Naive thymus-derived CD4-positive, alpha-beta T cell (primary cell): ENCODE data around the gene NKX1-2. TPM values are rescaled to one million over a fixed set of nuclear protein-coding genes. Genes with fewer than 3 reads are reported as not detected.
"Not testable (repeated sequence)": the region's sequence is repeated elsewhere in the genome, so short reads cannot be mapped to it uniquely, and the experiment has no call there.

ENCODE experiments used
- ATAC-seq: fragments of 150-1000 bp; cut with Tn5 transposase; 2 replicates; pipeline ENCODE4 v1.10.0; 2021; ENCODE audit warnings: mild to moderate bottlenecking, moderate library complexity
- CTCF ChIA-PET: fragments of 350-600 bp; sonication (Branson Sonifier 250); formaldehyde crosslinking; loops from one replicate; lab custom pipeline; 2021; ENCODE audit warnings: antibody characterized with exemption; lab: Charles Lee
- POLR2A ChIA-PET: fragments of 350-600 bp; sonication (Branson Sonifier 250); formaldehyde crosslinking; loops from one replicate; lab custom pipeline; 2021; ENCODE audit warnings: antibody characterized with exemption, inconsistent platforms; lab: Charles Lee
- DNase-seq, 9 donors: peaks; one replicate each; pipeline versions ENCODE4 v3.0.0 to v3.0.0-alpha.2; 2020 to 2022; ENCODE audit warnings: mixed read lengths in 1 of 9
- H3K27ac ChIP-seq: one replicate; pipeline ENCODE4 v1.7.0; 2013; ENCODE audit warnings: mild to moderate bottlenecking, low read depth, low read length, moderate library complexity
- H3K27me3 ChIP-seq, 2 donors: one replicate each; pipeline ENCODE4 v1.7.0; 2013; ENCODE audit warnings: low read length in 2 of 2, mild to moderate bottlenecking in 2 of 2, moderate library complexity in 2 of 2; ENCODE audit not compliant: control insufficient read depth in 2 of 2, insufficient read depth in 2 of 2
- H3K36me3 ChIP-seq, 3 experiments: 1 replicate in 2 of 3; 2 replicates in 1 of 3; pipeline ENCODE4 v1.7.0; 2013; ENCODE audit warnings: low read length in 3 of 3, mild to moderate bottlenecking in 3 of 3, moderate library complexity in 1 of 3; ENCODE audit not compliant: insufficient read depth in 3 of 3, control insufficient read depth in 2 of 3
- H3K4me1 ChIP-seq, 2 donors: one replicate each; pipeline ENCODE4 v1.7.0; 2013; ENCODE audit warnings: low read length in 2 of 2, mild to moderate bottlenecking in 2 of 2, moderate library complexity in 1 of 2; ENCODE audit not compliant: control insufficient read depth in 2 of 2, insufficient read depth in 2 of 2
- H3K4me3 ChIP-seq: 2 replicates; pipeline ENCODE4 v1.7.0; 2013; ENCODE audit warnings: mild to moderate bottlenecking, low read length
- H3K9me3 ChIP-seq, 3 experiments: 1 replicate in 2 of 3; 2 replicates in 1 of 3; pipeline ENCODE4 v1.7.0; 2013; ENCODE audit warnings: low read length in 3 of 3; ENCODE audit not compliant: control insufficient read depth in 2 of 3
- H3K27ac Mint-ChIP-seq, 9 donors: one replicate each; pipeline ENCODE4 v1.8.0; 2020 to 2022; ENCODE audit warnings: mixed read lengths in 9 of 9, mild to moderate bottlenecking in 8 of 9, moderate library complexity in 5 of 9, inconsistent platforms in 2 of 9
- H3K27me3 Mint-ChIP-seq, 5 donors: one replicate each; pipeline ENCODE4 v1.8.0; 2021 to 2022; ENCODE audit warnings: mixed read lengths in 5 of 5, mild to moderate bottlenecking in 1 of 5
- H3K36me3 Mint-ChIP-seq, 5 donors: one replicate each; pipeline ENCODE4 v1.8.0; 2020 to 2022; ENCODE audit warnings: mixed read lengths in 5 of 5, mild to moderate bottlenecking in 3 of 5, inconsistent platforms in 1 of 5
- H3K4me1 Mint-ChIP-seq, 7 donors: one replicate each; pipeline ENCODE4 v1.8.0; 2020 to 2022; ENCODE audit warnings: mixed read lengths in 7 of 7, mild to moderate bottlenecking in 3 of 7, inconsistent platforms in 1 of 7
- H3K4me3 Mint-ChIP-seq, 10 donors: one replicate each; pipeline ENCODE4 v1.8.0; 2020 to 2022; ENCODE audit warnings: mild to moderate bottlenecking in 10 of 10, mixed read lengths in 10 of 10, moderate library complexity in 6 of 10, inconsistent platforms in 2 of 10
- H3K9me3 Mint-ChIP-seq, 11 donors: one replicate each; pipeline ENCODE4 v1.8.0; 2020 to 2022; ENCODE audit warnings: mixed read lengths in 11 of 11, mild to moderate bottlenecking in 4 of 11, inconsistent platforms in 1 of 11, moderate library complexity in 1 of 11
- intact Hi-C, 2 donors: fragments of 100-400 bp; cut with micrococcal nuclease; formaldehyde crosslinking; loops; one replicate each; pipeline ENCODE4 v1.15.1; 2023
- polyA plus RNA-seq, 2 donors: library from polyadenylated mRNA; unstranded; fragments of 300-500 nt; fragmentation: Illumina TruSeq; gene quantifications; one replicate each; pipeline ENCODE4 v1.2.3, GENCODE V29; 2021
- total RNA-seq, 6 experiments: library from RNA in 5 of 6; stranded (reverse) in 5 of 6; gene quantifications; 1 replicate in 5 of 6; 2 replicates in 1 of 6; pipeline ENCODE4 v1.2.3 and lab custom pipeline; 2021 to 2026

NKX1-2 gene
- total and polyA plus RNA-seq, 7 experiments from 2014 or later, result not detected

GRCh38 chr10:124441694-124442093, 8.1 kb downstream of the NKX1-2 start:
- DNase-seq, H3K27me3 ChIP-seq, CTCF ChIA-PET, H3K36me3 ChIP-seq, H3K4me3 Mint-ChIP-seq, H3K9me3 Mint-ChIP-seq, H3K4me1 ChIP-seq, H3K4me3 ChIP-seq, POLR2A ChIA-PET, H3K36me3 Mint-ChIP-seq, H3K4me1 Mint-ChIP-seq, H3K27ac ChIP-seq, ATAC-seq, H3K27ac Mint-ChIP-seq, H3K9me3 ChIP-seq: not testable (repeated sequence)
- intact Hi-C loops, result loop anchor here in 1 of 2 donors (10.0 kb wide), 1 partner anchor 723 kb away; the partner anchor contains the start of gene CTBP2
- H3K27me3 Mint-ChIP-seq, result peaks cover 24 to 40% (median 34%) of the 10 kb centered on the region in 5 donors

- no peaks in the 10 kb centered on the region for H3K9me3 ChIP-seq
- no peaks in the 10 kb centered on the region for H3K36me3 ChIP-seq
- CTCF ChIA-PET, result no interaction called here
- peak; percentile 20 for ATAC-seq
- no peak overlapping the region for H3K27ac Mint-ChIP-seq
- intact Hi-C loops, result no loop called here
- POLR2A ChIA-PET, result no interaction called here
- no peaks in the 10 kb centered on the region for H3K4me1 ChIP-seq
- no peaks in the 10 kb centered on the region for H3K27me3 ChIP-seq
- H3K4me1 Mint-ChIP-seq, result no peaks in the 10 kb centered on the region
- DNase-seq, result no peak
- H3K4me3 ChIP-seq, result no peak overlapping the region
- H3K36me3 Mint-ChIP-seq, result no peaks in the 10 kb centered on the region
- H3K4me3 Mint-ChIP-seq, result no peak overlapping the region
- H3K27ac ChIP-seq, result no peak overlapping the region
- peaks cover 0 to 5% (median 3%) of the 10 kb centered on the region in 5 donors for H3K27me3 Mint-ChIP-seq
- H3K9me3 Mint-ChIP-seq, result no peaks in the 10 kb centered on the region
Measured at GRCh38 chr10:124436191-124436638, 13.6 kb downstream of the NKX1-2 start.

- H3K36me3 Mint-ChIP-seq, H3K27me3 ChIP-seq, intact Hi-C loops, H3K27ac Mint-ChIP-seq, H3K4me3 ChIP-seq, DNase-seq, H3K27ac ChIP-seq, CTCF ChIA-PET, H3K4me1 Mint-ChIP-seq, ATAC-seq, H3K4me1 ChIP-seq, H3K27me3 Mint-ChIP-seq, POLR2A ChIA-PET, H3K4me3 Mint-ChIP-seq, H3K9me3 Mint-ChIP-seq, H3K36me3 ChIP-seq, H3K9me3 ChIP-seq: not testable (repeated sequence)
Measured at GRCh38 chr10:124435683-124436082, 14.2 kb downstream of the NKX1-2 start.

- ChIA-PET CTCF (no interaction called here), POLR2A (interaction anchor here (0.7 kb wide), 1 partner anchor 565 kb away, joined by 3 read pairs; no protein-coding TSS in a partner anchor)
- Mint-ChIP-seq H3K27me3 (peaks cover 0 to 12% (median 7%) of the 10 kb centered on the region in 5 donors), H3K36me3 (no peaks in the 10 kb centered on the region), H3K4me1 (no peaks in the 10 kb centered on the region), H3K9me3 (no peaks in the 10 kb centered on the region), H3K4me3 (no peak overlapping the region), H3K27ac (no peak overlapping the region)
- Histone ChIP-seq H3K27me3 (no peaks in the 10 kb centered on the region), H3K27ac (no peak overlapping the region), H3K4me1 (no peaks in the 10 kb centered on the region), H3K36me3 (no peaks in the 10 kb centered on the region), H3K4me3 (no peak overlapping the region), H3K9me3 (no peaks in the 10 kb centered on the region)
- DNase-seq, result no peak
- intact Hi-C loops, result no loop called here
- no peak for ATAC-seq
Measured at GRCh38 chr10:124433461-124433860, 16.4 kb downstream of the NKX1-2 start.

- no peaks in the 10 kb centered on the region for H3K9me3 Mint-ChIP-seq
- no peaks in the 10 kb centered on the region for H3K36me3 Mint-ChIP-seq
- H3K4me1 Mint-ChIP-seq, result no peaks in the 10 kb centered on the region
- Histone ChIP-seq H3K4me1 (no peaks in the 10 kb centered on the region), H3K4me3 (no peak overlapping the region), H3K9me3 (no peaks in the 10 kb centered on the region), H3K36me3 (no peaks in the 10 kb centered on the region), H3K27ac (no peak overlapping the region), H3K27me3 (no peaks in the 10 kb centered on the region)
- no peak overlapping the region for H3K27ac Mint-ChIP-seq
- ATAC-seq (no peak), DNase-seq (no peak)
- POLR2A ChIA-PET, result no interaction called here
- intact Hi-C loops, result no loop called here
- H3K27me3 Mint-ChIP-seq, result peaks cover 0 to 23% (median 7%) of the 10 kb centered on the region in 5 donors
- CTCF ChIA-PET, result no interaction called here
- H3K4me3 Mint-ChIP-seq, result no peak overlapping the region
Measured at GRCh38 chr10:124430077-124430476, 19.8 kb downstream of the NKX1-2 start.

GRCh38 chr10:124429576-124429975, 20.3 kb downstream of the NKX1-2 start:
- Mint-ChIP-seq H3K27me3 (peaks cover 0 to 23% (median 7%) of the 10 kb centered on the region in 5 donors), H3K4me1 (no peaks in the 10 kb centered on the region), H3K36me3 (no peaks in the 10 kb centered on the region), H3K4me3 (no peak overlapping the region), H3K9me3 (no peaks in the 10 kb centered on the region), H3K27ac (no peak overlapping the region)
- no peak overlapping the region for H3K4me3 ChIP-seq
- ChIA-PET POLR2A (no interaction called here), CTCF (no interaction called here)
- H3K4me1 ChIP-seq, result no peaks in the 10 kb centered on the region
- H3K27me3 ChIP-seq, result no peaks in the 10 kb centered on the region
- DNase-seq, result no peak
- intact Hi-C loops, result no loop called here
- H3K9me3 ChIP-seq, result no peaks in the 10 kb centered on the region
- no peaks in the 10 kb centered on the region for H3K36me3 ChIP-seq
- ATAC-seq, result no peak
- no peak overlapping the region for H3K27ac ChIP-seq

- H3K4me1 Mint-ChIP-seq, result no peaks in the 10 kb centered on the region
- no peak overlapping the region for H3K4me3 ChIP-seq
- CTCF ChIA-PET, result interaction anchor here (0.6 kb wide), 1 partner anchor 450 kb away, joined by 3 read pairs; no protein-coding TSS in a partner anchor
- H3K27ac ChIP-seq, result no peak overlapping the region
- H3K27me3 Mint-ChIP-seq, result peaks cover 5 to 29% (median 7%) of the 10 kb centered on the region in 5 donors
- no peaks in the 10 kb centered on the region for H3K36me3 Mint-ChIP-seq
- POLR2A ChIA-PET, result interaction anchor here (0.7 kb wide), 1 partner anchor 10 kb away, joined by 3 read pairs; the partner anchor contains the start of gene OAT
- no peaks in the 10 kb centered on the region for H3K9me3 Mint-ChIP-seq
- no peak overlapping the region for H3K4me3 Mint-ChIP-seq
- no peaks in the 10 kb centered on the region for H3K27me3 ChIP-seq
- no peak for ATAC-seq
- intact Hi-C loops, result no loop called here
- H3K4me1 ChIP-seq, result no peaks in the 10 kb centered on the region
- no peaks in the 10 kb centered on the region for H3K9me3 ChIP-seq
- H3K36me3 ChIP-seq, result no peaks in the 10 kb centered on the region
- DNase-seq, result no peak
- no peak overlapping the region for H3K27ac Mint-ChIP-seq
Measured at GRCh38 chr10:124428207-124428777, 21.5 kb downstream of the NKX1-2 start.
